ENCODE measurements around the gene FOXK1.
"Not testable (repeated sequence)": the region's sequence is repeated elsewhere in the genome, so short reads cannot be mapped to it uniquely, and the experiment has no call there.

Gene FOXK1

GRCh38 chr7:4802577-4802976 lies 120.5 kb downstream of the FOXK1 start:
- not testable (repeated sequence) for DNase-seq

GRCh38 chr7:4803397-4804241 lies 121.5 kb downstream of the FOXK1 start:
- no peak for DNase-seq

- no peak for DNase-seq
These were observed 123.3 kb downstream of the FOXK1 start for GRCh38 chr7:4805110-4805983.

GRCh38 chr7:4805984-4806300 lies 123.8 kb downstream of the FOXK1 start:
- no peak for DNase-seq

- no peak for DNase-seq
These were observed 125.0 kb downstream of the FOXK1 start for GRCh38 chr7:4806983-4807597.

GRCh38 chr7:4807598-4808016 lies 125.5 kb downstream of the FOXK1 start:
- DNase-seq = peak; percentile 73

- no peak for DNase-seq
These were observed 125.9 kb downstream of the FOXK1 start for GRCh38 chr7:4808026-4808425.

GRCh38 chr7:4808565-4808964 lies 126.5 kb downstream of the FOXK1 start:
- no peak for DNase-seq

GRCh38 chr7:4809091-4809591 lies 127.0 kb downstream of the FOXK1 start:
- DNase-seq = no peak

- no peak for DNase-seq
These were observed 127.6 kb downstream of the FOXK1 start for GRCh38 chr7:4809666-4810065.

- no peak for DNase-seq
These were observed 132.3 kb downstream of the FOXK1 start for GRCh38 chr7:4814433-4814832.

- DNase-seq = no peak
These were observed 133.0 kb downstream of the FOXK1 start for GRCh38 chr7:4815121-4815520.

- DNase-seq = no peak
These were observed 133.7 kb downstream of the FOXK1 start for GRCh38 chr7:4815609-4816418.

- DNase-seq = no peak
These were observed 134.5 kb downstream of the FOXK1 start for GRCh38 chr7:4816419-4817080.

- no peak for DNase-seq
These were observed 135.2 kb downstream of the FOXK1 start for GRCh38 chr7:4817178-4817901.

- DNase-seq = no peak
These were observed 136.1 kb downstream of the FOXK1 start for GRCh38 chr7:4818000-4818794.

- no peak for DNase-seq
These were observed 137.7 kb downstream of the FOXK1 start for GRCh38 chr7:4819560-4820404.

- no peak for DNase-seq
These were observed 138.4 kb downstream of the FOXK1 start for GRCh38 chr7:4820405-4820966.

Measured in eye (tissue), 1 donor.